Measurements from ENCODE around the gene ACTBL2. TPM values are rescaled to one million over a fixed set of nuclear protein-coding genes. Genes with fewer than 3 reads are reported as not detected.

The ACTBL2 gene
- total RNA-seq, 3 donors from 2014 or later = 1.2 TPM; not detected in 2

DNA sequence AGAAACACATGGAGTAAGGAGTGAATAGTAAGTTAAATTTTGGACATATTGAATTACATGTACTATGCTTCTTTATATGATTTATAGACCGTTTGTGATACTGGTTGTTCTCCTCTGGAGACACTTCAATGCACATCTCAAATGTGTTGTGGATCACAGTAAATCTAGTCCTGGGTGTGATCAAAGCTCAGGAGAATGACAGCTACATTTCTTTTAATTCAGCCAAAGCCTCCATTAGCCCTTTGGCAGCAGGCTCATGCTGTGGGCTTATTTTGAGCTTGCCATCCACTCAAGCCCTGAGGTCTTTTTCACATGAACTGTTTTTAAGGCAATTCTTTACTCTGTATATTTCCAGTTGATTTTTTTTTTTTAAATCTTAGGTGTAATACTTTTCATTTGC is 34.6 kb upstream of the ACTBL2 start:
- intact Hi-C loops (cut with DNase I; ENCODE audit: low total_unique reads) = loop anchor here (5.0 kb wide), 1 partner anchor 955 kb away; no protein-coding TSS in a partner anchor
- H3K4me1 ChIP-seq = no peaks in the 10 kb centered on the region
- H3K27ac ChIP-seq = no peak overlapping the region
- TF ChIP-seq POLR2A (IDR thresholded peaks at IDR 0.05) (no peak), POLR2AphosphoS5 (IDR thresholded peaks at IDR 0.05) (no peak), CTCF (IDR thresholded peaks at IDR 0.05) (no peak)
- no peaks in the 10 kb centered on the region for H3K27me3 ChIP-seq
- no peak overlapping the region for H3K4me3 ChIP-seq
- no peak for DNase-seq (ENCODE audit: low spot score in 2 of 2)
- H3K36me3 ChIP-seq = no peaks in the 10 kb centered on the region
- H3K9me3 ChIP-seq = peaks cover 0 to 10% of the 10 kb centered on the region in 2 donors

DNA sequence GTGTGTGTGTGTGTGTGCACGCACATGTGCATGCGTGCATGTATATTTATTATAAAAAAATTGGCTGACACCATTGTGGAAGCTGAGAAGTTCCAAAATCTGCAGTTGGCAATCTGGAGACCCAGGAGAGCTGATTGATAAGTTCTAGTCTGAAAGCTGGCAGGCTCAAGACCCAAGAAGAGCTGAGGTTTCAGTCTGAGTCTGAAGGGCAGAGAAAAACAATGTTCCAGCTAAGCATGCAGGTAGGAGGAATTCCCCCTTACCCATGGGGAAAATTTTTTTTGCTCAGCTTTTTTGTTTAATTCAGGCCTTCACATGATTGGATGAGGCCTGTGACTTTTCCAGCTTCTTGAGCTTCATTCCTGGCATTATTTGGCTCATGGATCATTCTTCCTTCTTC is 31.2 kb upstream of the ACTBL2 start:
- intact Hi-C loops (cut with DNase I; ENCODE audit: low total_unique reads) = no loop called here
- Histone ChIP-seq H3K27me3 (no peaks in the 10 kb centered on the region), H3K9me3 (no peaks in the 10 kb centered on the region), H3K4me3 (no peak overlapping the region), H3K4me1 (no peaks in the 10 kb centered on the region), H3K36me3 (no peaks in the 10 kb centered on the region), H3K27ac (no peak overlapping the region)
- DNase-seq (ENCODE audit: low spot score in 2 of 2) = no peak
- TF ChIP-seq POLR2A (IDR thresholded peaks at IDR 0.05) (no peak), CTCF (IDR thresholded peaks at IDR 0.05) (no peak), POLR2AphosphoS5 (IDR thresholded peaks at IDR 0.05) (no peak)

DNA sequence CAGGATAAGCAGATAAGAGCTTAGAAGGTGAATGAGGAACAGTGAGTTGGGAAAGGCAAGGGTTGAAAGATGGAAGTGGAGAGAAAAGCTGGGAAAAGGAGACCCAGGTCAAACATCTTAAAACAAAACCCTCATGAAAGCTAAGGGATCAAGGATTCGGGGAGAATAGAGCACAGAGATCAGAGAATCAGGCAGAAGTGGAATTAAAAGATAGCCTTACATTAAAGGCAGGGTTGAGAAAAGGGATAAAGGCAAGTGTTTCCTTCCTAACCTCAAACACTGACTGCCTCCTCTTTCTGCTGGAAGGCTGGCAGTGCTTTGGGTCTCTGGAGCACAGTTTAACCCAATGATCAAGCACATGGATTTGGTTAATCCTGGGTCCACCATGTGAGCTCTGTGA is 28.7 kb upstream of the ACTBL2 start:
- DNase-seq (ENCODE audit: low spot score in 2 of 2) = no peak

GRCh38 chr5:57509501-57510260 is 27.1 kb upstream of the ACTBL2 start:
- no peak for DNase-seq (ENCODE audit: low spot score in 2 of 2)
- intact Hi-C loops (cut with DNase I; ENCODE audit: low total_unique reads) = no loop called here
- H3K4me3 ChIP-seq = no peak overlapping the region
- TF ChIP-seq POLR2AphosphoS5 (IDR thresholded peaks at IDR 0.05) (no peak), CTCF (IDR thresholded peaks at IDR 0.05) (no peak), POLR2A (IDR thresholded peaks at IDR 0.05) (no peak)
- H3K4me1 ChIP-seq = no peaks in the 10 kb centered on the region
- no peaks in the 10 kb centered on the region for H3K36me3 ChIP-seq
- no peaks in the 10 kb centered on the region for H3K9me3 ChIP-seq
- no peaks in the 10 kb centered on the region for H3K27me3 ChIP-seq
- H3K27ac ChIP-seq = no peak overlapping the region

More for the DNA sequence above, 28.7 kb upstream of the ACTBL2 start:
- Histone ChIP-seq H3K9me3 (no peaks in the 10 kb centered on the region), H3K27ac (no peak overlapping the region), H3K27me3 (no peaks in the 10 kb centered on the region), H3K36me3 (no peaks in the 10 kb centered on the region), H3K4me1 (no peaks in the 10 kb centered on the region), H3K4me3 (no peak overlapping the region)
- TF ChIP-seq POLR2AphosphoS5 (IDR thresholded peaks at IDR 0.05) (no peak), POLR2A (IDR thresholded peaks at IDR 0.05) (no peak), CTCF (IDR thresholded peaks at IDR 0.05) (no peak)
- intact Hi-C loops (cut with DNase I; ENCODE audit: low total_unique reads) = no loop called here

GRCh38 chr5:57508211-57508610 is 25.6 kb upstream of the ACTBL2 start:
- DNase-seq (ENCODE audit: low spot score in 2 of 2) = no peak
- TF ChIP-seq POLR2AphosphoS5 (IDR thresholded peaks at IDR 0.05) = no peak
- TF ChIP-seq POLR2A (IDR thresholded peaks at IDR 0.05) = no peak
- TF ChIP-seq CTCF (IDR thresholded peaks at IDR 0.05) = no peak
- intact Hi-C loops (cut with DNase I; ENCODE audit: low total_unique reads) = no loop called here

More at GRCh38 chr5:57508211-57508610, 25.6 kb upstream of the ACTBL2 start:
- Histone ChIP-seq H3K4me1 (no peaks in the 10 kb centered on the region), H3K4me3 (no peak overlapping the region), H3K36me3 (no peaks in the 10 kb centered on the region), H3K9me3 (no peaks in the 10 kb centered on the region), H3K27me3 (no peaks in the 10 kb centered on the region), H3K27ac (no peak overlapping the region)

Measured in breast epithelium (tissue), 4 donors.